Right cardiac atrium (tissue), 5 donors: ENCODE results near the gene GJB2. TPM values are rescaled to one million over a fixed set of nuclear protein-coding genes. Genes with fewer than 3 reads are reported as not detected.

Experiments
- ATAC-seq, 2 donors: fragments of 200-7000 bp; cut with Tn5 transposase; one replicate each; pipeline versions ENCODE4 v1.8.0 to v1.9.1; 2020; ENCODE audit warnings: moderate library complexity in 2 of 2, mild to moderate bottlenecking in 1 of 2
- DNase-seq, 3 donors: peaks; one replicate each; pipeline ENCODE4 v3.0.0-alpha.2; 2020
- H3K27ac ChIP-seq: one replicate; pipeline ENCODE4 v1.5.1; 2013; ENCODE audit warnings: mild to moderate bottlenecking, low read length, control low read depth, moderate library complexity
- H3K27me3 ChIP-seq: one replicate; pipeline ENCODE4 v1.6.1; 2013; ENCODE audit not compliant: control insufficient read depth, insufficient read depth
- H3K4me1 ChIP-seq: one replicate; pipeline ENCODE4 v1.6.1; 2013; ENCODE audit warnings: low read length; ENCODE audit not compliant: control insufficient read depth, insufficient read depth
- H3K4me3 ChIP-seq: one replicate; pipeline ENCODE4 v1.5.1; 2013; ENCODE audit warnings: low read length, control low read depth
- H3K9me3 ChIP-seq: one replicate; pipeline ENCODE4 v1.6.1; 2013; ENCODE audit warnings: low read length; ENCODE audit not compliant: control insufficient read depth
- WGBS: extraction: QIAGEN DNeasy Blood & Tissue Kit; methylation state at CpG from one replicate; pipeline ENCODE4 v1.1.7; 2013; 5-methylcytosine and 5-hydroxymethylcytosine counted together
- intact Hi-C, 4 donors: fragments of 100-400 bp; cut with DNase I; formaldehyde crosslinking; loops; one replicate each; pipeline versions ENCODE4 v1.11.0 to v1.14.0; 2022 to 2023
- long read RNA-seq, 4 donors: library from polyadenylated mRNA; unstranded; transcript quantifications; one replicate each; pipeline ENCODE4 v2.0.0, GENCODE V29; 2020 to 2021
- polyA plus RNA-seq: library from polyadenylated mRNA; stranded (reverse); fragments of 200-250 nt; gene quantifications from one replicate; pipeline ENCODE4 v1.2.3, GENCODE V29; 2013
- total RNA-seq, 4 donors: library from RNA; stranded (reverse); fragmentation: NEBNext Ultra II Directional; extraction: Animal tissue kit (Norgen Biotek cat#: 25700); gene quantifications; one replicate each; pipeline ENCODE4 v1.2.1, GENCODE V29; 2021
- donor health status: healthy with polysubstance abuse.
- donor health status: DM: no; HTN: yes; CAD: no.
- donor health status: DM: no; HTN: no; CAD: no.
- donor health status: DM: no; HTN: yes; CAD: no; lungs with severe emphysema.
- donor health status: DM: yes; HTN: yes; CAD: no.

GJB2 gene
- total RNA-seq (under 1 TPM in 1 of 4 donors, not detected in 3; 0.09 TPM), polyA plus RNA-seq (0.20 TPM)
- long read RNA-seq, donor 1, partial matches to known transcripts: 0 of 1 reads
- long read RNA-seq, donor 1, other reads (novel, unspliced or antisense): 0 of 1 reads
- long read RNA-seq, donor 2: 0 reads
- long read RNA-seq, donor 3: 0 reads
- long read RNA-seq, donor 4: 0 reads

- WGBS: 1% methylated on average over 39 of the region's 39 CpGs
- intact Hi-C loops: loop anchor here in 3 of 4 donors (5.0 to 10.0 kb wide), 3 partner anchors 292 to 732 kb away; no protein-coding TSS in a partner anchor
- Histone ChIP-seq H3K27me3 (no peaks in the 10 kb centered on the region), H3K4me3 (peak within 1 kb of the TSS; percentile 89), H3K27ac (no peak within 1 kb of the TSS), H3K9me3 (no peaks in the 10 kb centered on the region), H3K4me1 (no peaks in the 10 kb centered on the region)
- DNase-seq: peak in 1 of 3 donors; percentile 39
- ATAC-seq: peak; percentile 16 to 32
These were observed at the start of gene GJB2 for GRCh38 chr13:20192836-20193161. TSS of gene GJB2 (minus strand) at chr13:20192938. CDS start at chr13:20189581, 3,357 bp downstream.

DNA sequence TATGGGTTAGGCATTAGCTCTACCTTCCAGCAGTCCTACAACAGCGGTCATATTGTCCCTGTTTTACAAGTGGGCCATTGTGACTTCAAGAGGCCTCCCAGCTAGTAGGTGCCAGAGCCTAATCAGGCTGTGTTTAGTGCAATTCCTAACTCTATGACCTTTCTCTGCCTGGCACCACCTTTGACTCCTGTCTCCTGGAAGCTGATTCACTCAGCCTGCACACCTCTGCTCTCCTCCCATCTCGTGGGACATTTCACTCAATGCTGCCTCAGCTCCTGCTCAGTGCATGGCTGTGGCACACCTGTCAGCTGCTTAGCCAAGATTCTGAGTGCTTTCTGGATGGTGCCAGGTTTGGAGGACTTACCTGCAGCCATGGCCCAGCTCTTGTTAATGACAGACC lies 48.9 kb upstream of the GJB2 start:
- ATAC-seq (no peak), DNase-seq (no peak)
- Histone ChIP-seq H3K4me3 (no peak overlapping the region), H3K27me3 (no peaks in the 10 kb centered on the region), H3K9me3 (no peaks in the 10 kb centered on the region), H3K4me1 (no peaks in the 10 kb centered on the region), H3K27ac (no peak overlapping the region)
- intact Hi-C loops: no loop called here
- WGBS: 65% methylated on average over 2 of the region's 2 CpGs

DNA sequence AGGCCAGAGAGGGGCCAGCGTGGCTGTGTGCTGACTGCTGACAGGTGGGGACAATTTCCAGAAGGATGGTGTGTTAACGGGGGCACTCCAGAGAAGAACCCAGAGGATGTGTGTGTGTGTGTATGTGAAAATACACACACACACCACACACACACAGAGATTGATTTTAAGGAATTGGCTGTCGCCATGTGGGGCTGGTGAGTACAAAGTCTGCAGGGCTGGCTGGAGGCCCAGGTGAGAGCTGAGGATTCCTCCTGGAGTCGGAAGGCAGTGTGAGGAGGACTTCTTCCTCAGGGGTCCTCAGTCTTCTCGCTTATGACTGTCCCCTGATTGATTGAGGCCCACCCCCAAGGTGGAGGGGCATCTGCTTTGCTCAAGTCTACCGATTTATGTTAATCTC lies 47.0 kb upstream of the GJB2 start:
- Histone ChIP-seq H3K4me1 (no peaks in the 10 kb centered on the region), H3K27ac (no peak overlapping the region), H3K9me3 (no peaks in the 10 kb centered on the region), H3K4me3 (no peak overlapping the region), H3K27me3 (no peaks in the 10 kb centered on the region)
- ATAC-seq (no peak), DNase-seq (no peak)
- intact Hi-C loops: no loop called here
- 66% methylated on average over 6 of the region's 6 CpGs for WGBS

DNA sequence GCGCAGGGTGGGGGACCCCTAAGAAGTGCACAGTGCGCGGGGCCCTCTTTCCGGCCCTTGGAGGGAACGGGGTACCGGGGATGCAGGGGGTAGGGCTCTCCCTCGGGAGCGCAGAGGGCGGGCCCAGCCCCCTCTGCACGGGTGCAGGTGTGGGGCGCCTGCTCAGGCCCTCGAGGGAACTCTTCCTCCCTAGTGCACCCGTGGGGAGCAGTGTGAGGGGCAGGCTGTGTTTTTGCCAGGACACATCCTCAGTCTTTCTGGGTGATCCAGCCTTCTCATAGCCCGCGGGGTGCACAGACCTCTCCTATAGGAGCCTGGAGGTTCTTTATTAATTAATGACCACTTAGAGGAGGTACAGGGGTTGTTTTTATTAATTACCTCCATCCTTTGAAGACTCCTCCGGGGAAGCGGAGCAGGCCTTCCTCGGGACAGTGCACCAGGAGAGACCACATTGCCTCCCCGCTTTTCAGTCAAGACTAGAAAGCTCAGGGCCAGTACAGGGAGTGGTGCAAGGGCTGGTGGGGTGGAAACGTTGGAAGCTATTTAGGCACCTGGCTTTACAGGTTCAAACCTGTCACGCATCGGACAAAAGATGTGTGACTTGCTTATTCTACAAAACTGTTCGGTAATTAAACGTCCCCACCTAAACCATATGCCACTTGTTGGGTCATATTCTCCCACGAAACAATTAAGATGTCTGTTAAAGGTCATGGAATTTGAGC lies 40.0 kb upstream of the GJB2 start:
- ATAC-seq (peak; percentile 18 to 19), DNase-seq (no peak)
- WGBS: 32% methylated on average over 25 of the region's 25 CpGs
- Histone ChIP-seq H3K4me3 (peak overlapping the region; percentile 41), H3K9me3 (no peaks in the 10 kb centered on the region), H3K27me3 (no peaks in the 10 kb centered on the region), H3K27ac (no peak overlapping the region), H3K4me1 (no peaks in the 10 kb centered on the region)
- intact Hi-C loops: no loop called here

GRCh38 chr13:20231839-20232555 lies 39.3 kb upstream of the GJB2 start, which contains the start of gene GJB6:
TSS of gene GJB6 (minus strand) at chr13:20232319. CDS start at chr13:20223480, 8,839 bp downstream.
- intact Hi-C loops: no loop called here
- 1% methylated on average over 85 of the region's 85 CpGs for WGBS
- no peak within 1 kb of the TSS for H3K27ac ChIP-seq
- DNase-seq (no peak), ATAC-seq (peak; percentile 35 to 50)
- H3K4me3 ChIP-seq: peak within 1 kb of the TSS; percentile 41
- no peaks in the 10 kb centered on the region for H3K27me3 ChIP-seq
- no peaks in the 10 kb centered on the region for H3K9me3 ChIP-seq
- H3K4me1 ChIP-seq: no peaks in the 10 kb centered on the region

DNA sequence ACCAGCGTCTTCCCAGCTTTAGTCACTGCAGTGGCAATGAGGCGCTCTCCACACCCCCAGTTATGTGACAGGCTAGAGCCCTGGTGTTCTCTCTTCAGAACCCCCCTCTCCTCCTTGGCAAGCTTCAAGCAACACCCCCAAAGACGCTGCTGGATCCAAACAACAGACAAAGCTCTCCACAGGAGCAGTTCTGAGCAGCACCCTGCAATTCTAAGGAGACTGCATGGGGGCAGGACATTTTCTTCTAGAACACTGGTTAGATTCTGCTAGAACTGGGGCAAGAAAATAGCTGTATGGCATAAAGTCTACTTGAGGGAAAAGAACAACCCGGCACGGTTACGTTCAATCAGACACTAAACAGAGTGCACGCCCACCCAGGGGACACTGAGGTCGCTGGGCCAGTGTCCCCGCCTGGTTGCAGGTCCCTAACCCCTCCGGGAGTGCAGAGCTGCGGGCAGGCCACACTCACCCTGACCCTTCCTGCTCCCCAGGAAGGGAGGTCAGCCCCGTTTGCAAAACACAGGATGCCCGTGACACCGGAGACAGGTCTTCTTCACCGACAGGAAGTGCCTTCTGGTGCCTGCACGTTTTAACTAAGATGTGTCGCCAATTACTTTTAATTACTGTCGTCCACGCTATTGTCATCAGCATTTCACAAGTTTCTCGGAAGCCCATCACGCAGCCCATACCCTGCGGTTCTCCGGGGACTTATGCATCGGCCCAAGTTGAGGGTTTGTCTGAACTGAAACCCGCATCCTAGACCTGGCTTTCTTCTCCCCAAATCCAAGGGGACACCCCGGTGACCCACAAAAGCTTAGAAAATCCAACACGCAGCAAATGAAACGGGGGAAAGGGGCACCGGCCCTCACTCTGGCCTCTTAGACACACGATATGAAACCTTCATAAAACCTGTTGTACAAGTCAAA lies 38.4 kb upstream of the GJB2 start:
- Histone ChIP-seq H3K27ac (no peak overlapping the region), H3K9me3 (no peaks in the 10 kb centered on the region), H3K4me3 (no peak overlapping the region), H3K4me1 (no peaks in the 10 kb centered on the region), H3K27me3 (no peaks in the 10 kb centered on the region)
- no peak for ATAC-seq
- no peak for DNase-seq
- intact Hi-C loops: no loop called here
- 27% methylated on average over 30 of the region's 30 CpGs for WGBS

DNA sequence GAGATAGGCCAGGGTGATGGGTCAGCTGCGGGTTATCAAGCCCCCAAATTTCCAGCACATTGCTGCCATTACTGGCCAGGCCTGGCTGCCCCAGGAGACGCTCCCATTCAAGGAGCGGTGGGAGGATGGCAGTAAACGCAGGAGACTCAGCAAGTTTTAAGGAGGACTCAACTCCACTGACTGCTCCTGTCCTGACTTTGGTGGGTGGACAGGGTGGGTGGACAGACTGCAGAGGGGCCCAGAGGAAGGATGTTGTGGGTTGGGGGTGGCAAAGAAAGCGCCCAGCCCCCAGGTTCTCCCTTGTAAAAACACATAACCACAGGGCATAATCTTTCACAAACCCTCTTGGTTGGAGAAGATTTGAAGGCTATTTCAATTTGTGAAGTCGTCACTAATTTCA lies 35.0 kb upstream of the GJB2 start:
- WGBS: 55% methylated on average over 6 of the region's 6 CpGs

DNA sequence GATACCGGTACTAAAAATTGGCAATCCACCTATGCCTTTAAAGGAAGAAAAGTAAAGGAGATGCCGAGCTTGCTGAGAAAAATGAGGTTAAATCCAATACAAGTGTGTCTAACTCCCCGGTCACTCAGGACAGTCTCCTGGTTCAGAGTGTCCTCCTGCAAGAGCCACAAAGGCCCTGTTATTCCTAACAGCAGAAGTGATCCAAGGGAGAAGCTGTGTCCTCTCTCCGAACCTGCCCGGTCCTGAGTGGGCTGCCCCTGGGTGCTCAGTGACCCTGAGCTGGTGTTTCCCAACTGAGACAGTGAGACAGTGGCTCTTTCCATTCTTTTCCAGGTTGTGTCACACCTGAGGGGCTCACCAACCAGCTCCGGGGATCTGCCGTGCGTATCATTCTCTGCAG lies 34.5 kb upstream of the GJB2 start:
- H3K27me3 ChIP-seq: no peaks in the 10 kb centered on the region
- H3K9me3 ChIP-seq: no peaks in the 10 kb centered on the region
- H3K4me1 ChIP-seq: no peaks in the 10 kb centered on the region
- H3K4me3 ChIP-seq: no peak overlapping the region
- 79% methylated on average over 8 of the region's 8 CpGs for WGBS
- intact Hi-C loops: no loop called here
- DNase-seq: no peak
- no peak overlapping the region for H3K27ac ChIP-seq
- ATAC-seq: no peak

More for the DNA sequence above, 35.0 kb upstream of the GJB2 start:
- Histone ChIP-seq H3K4me3 (no peak overlapping the region), H3K9me3 (no peaks in the 10 kb centered on the region), H3K27me3 (no peaks in the 10 kb centered on the region), H3K4me1 (no peaks in the 10 kb centered on the region), H3K27ac (no peak overlapping the region)
- DNase-seq (no peak), ATAC-seq (no peak)
- intact Hi-C loops: no loop called here

- no peak for ATAC-seq
- no peaks in the 10 kb centered on the region for H3K9me3 ChIP-seq
- no peaks in the 10 kb centered on the region for H3K4me1 ChIP-seq
- no peak overlapping the region for H3K4me3 ChIP-seq
- intact Hi-C loops: no loop called here
- no peak overlapping the region for H3K27ac ChIP-seq
- WGBS: 77% methylated on average over 5 of the region's 5 CpGs
- no peaks in the 10 kb centered on the region for H3K27me3 ChIP-seq
- no peak for DNase-seq
These were observed 29.8 kb upstream of the GJB2 start for GRCh38 chr13:20222553-20222952.

GRCh38 chr13:20221772-20222171 lies 29.0 kb upstream of the GJB2 start:
- Histone ChIP-seq H3K4me3 (no peak overlapping the region), H3K27ac (no peak overlapping the region), H3K4me1 (no peaks in the 10 kb centered on the region), H3K9me3 (no peaks in the 10 kb centered on the region), H3K27me3 (no peaks in the 10 kb centered on the region)
- ATAC-seq: no peak
- 74% methylated on average over 6 of the region's 6 CpGs for WGBS
- intact Hi-C loops: no loop called here
- DNase-seq: no peak
